Measurements from ENCODE around the gene ALLC. TPM values are rescaled to one million over a fixed set of nuclear protein-coding genes. Genes with fewer than 3 reads are reported as not detected.

ALLC gene
- total RNA-seq, 1 experiment from 2014 or later = not detected

DNA sequence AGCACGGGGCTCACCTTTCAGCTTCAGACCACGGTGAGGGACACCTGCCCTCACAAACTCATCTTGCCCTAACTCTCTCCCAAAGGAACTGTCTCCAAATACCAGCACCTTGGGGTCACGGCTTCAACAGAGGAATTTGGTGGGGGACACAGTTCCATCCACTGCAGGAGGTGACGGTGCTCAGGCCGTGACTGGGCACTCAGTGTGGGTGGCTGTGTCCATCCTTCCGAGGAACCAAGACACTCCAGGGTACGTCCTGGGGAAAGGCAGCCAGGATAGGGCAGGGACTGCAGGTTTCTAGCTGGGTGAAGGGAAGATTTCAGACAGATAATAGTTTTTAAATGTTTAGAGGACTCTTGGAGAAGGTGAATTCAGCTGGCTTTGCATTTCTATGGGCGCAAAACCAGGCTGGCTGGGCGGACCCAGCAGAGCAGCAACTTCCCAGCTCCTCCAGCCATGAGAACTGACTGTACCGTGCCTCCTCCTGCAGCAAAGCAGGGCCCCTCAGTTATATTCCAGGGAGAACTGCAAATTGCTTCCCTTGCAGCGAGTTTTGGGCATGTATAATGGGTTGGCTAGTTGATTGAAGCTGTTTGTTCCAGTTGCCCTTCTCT is 23.9 kb upstream of the ALLC start:
- no TSS peak for BruUV-seq (replicated peaks)
- intact Hi-C loops (cut with micrococcal nuclease) = no loop called here

GRCh38 chr2:3634596-3635121 is 23.3 kb upstream of the ALLC start:
- TF ChIP-seq EZH2 (IDR thresholded peaks at IDR 0.05; ENCODE audit: low read length, unreplicated experiment) = no peak
- TF ChIP-seq EZH2phosphoT487 (IDR thresholded peaks at IDR 0.05; ENCODE audit: borderline replicate concordance, low read length) = no peak
- no peak for TF ChIP-seq CTCF (conservative IDR thresholded peaks at IDR 0.05; ENCODE audit: low read depth, low read length)
- ChIA-PET CTCF (no interaction called here), POLR2A (ENCODE audit: unreplicated experiment) (no interaction called here)
- no TSS peak for BruUV-seq (replicated peaks)
- DNase-seq (no peak), ATAC-seq (no peak)
- intact Hi-C loops (cut with micrococcal nuclease) = no loop called here
- no peak overlapping the region for H3K4me2 ChIP-seq (ENCODE audit: low read length)
- H3K9ac ChIP-seq (ENCODE audit: low read length) = no peak overlapping the region
- no peaks in the 10 kb centered on the region for H3K36me3 ChIP-seq (ENCODE audit: low read depth, low read length)
- no peaks in the 10 kb centered on the region for H3K4me1 ChIP-seq (ENCODE audit: insufficient read depth, low read length)
- H3K4me3 ChIP-seq (ENCODE audit: low read length) = no peak overlapping the region
- H3K27ac ChIP-seq (ENCODE audit: low read length) = no peak overlapping the region
- no peaks in the 10 kb centered on the region for H3F3A ChIP-seq (ENCODE audit: low read length, unreplicated experiment)
- H3K27me3 ChIP-seq (ENCODE audit: low read length) = peaks cover 17% of the 10 kb centered on the region
- no peaks in the 10 kb centered on the region for H4K20me1 ChIP-seq (ENCODE audit: low read length)
- H3K79me2 ChIP-seq (ENCODE audit: low read length) = no peaks in the 10 kb centered on the region
- H2AFZ ChIP-seq (ENCODE audit: low read length) = no peak overlapping the region
- H3K9me2 ChIP-seq (replicated peaks; ENCODE audit: low read length) = no peaks in the 10 kb centered on the region
- no peaks in the 10 kb centered on the region for H3K9me3 ChIP-seq (ENCODE audit: low read length)

More for the DNA sequence above, 23.9 kb upstream of the ALLC start:
- TF ChIP-seq CTCF (conservative IDR thresholded peaks at IDR 0.05; ENCODE audit: low read depth, low read length) (no peak), EZH2phosphoT487 (IDR thresholded peaks at IDR 0.05; ENCODE audit: borderline replicate concordance, low read length) (no peak), EZH2 (IDR thresholded peaks at IDR 0.05; ENCODE audit: low read length, unreplicated experiment) (no peak)
- Histone ChIP-seq H3K9ac (ENCODE audit: low read length) (no peak overlapping the region), H3K27me3 (ENCODE audit: low read length) (peaks cover 17% of the 10 kb centered on the region), H3K36me3 (ENCODE audit: low read depth, low read length) (no peaks in the 10 kb centered on the region), H2AFZ (ENCODE audit: low read length) (no peak overlapping the region), H3K9me2 (replicated peaks; ENCODE audit: low read length) (no peaks in the 10 kb centered on the region), H3K4me2 (ENCODE audit: low read length) (no peak overlapping the region), H3K79me2 (ENCODE audit: low read length) (no peaks in the 10 kb centered on the region), H4K20me1 (ENCODE audit: low read length) (no peaks in the 10 kb centered on the region), H3K9me3 (ENCODE audit: low read length) (no peaks in the 10 kb centered on the region), H3K27ac (ENCODE audit: low read length) (no peak overlapping the region), H3K4me1 (ENCODE audit: insufficient read depth, low read length) (no peaks in the 10 kb centered on the region), H3K4me3 (ENCODE audit: low read length) (no peak overlapping the region), H3F3A (ENCODE audit: low read length, unreplicated experiment) (no peaks in the 10 kb centered on the region)
- DNase-seq = no peak
- ChIA-PET POLR2A (ENCODE audit: unreplicated experiment) (no interaction called here), CTCF (no interaction called here)
- no peak for ATAC-seq

GRCh38 chr2:3635171-3635974 is 22.6 kb upstream of the ALLC start:
- H2AFZ ChIP-seq (ENCODE audit: low read length) = peak overlapping the region; percentile 63; the same call in 1 of the 2 replicates

More at GRCh38 chr2:3635171-3635974, 22.6 kb upstream of the ALLC start:
- CTCF ChIA-PET = no interaction called here
- H3K27me3 ChIP-seq (ENCODE audit: low read length) = peaks cover 17% of the 10 kb centered on the region
- intact Hi-C loops (cut with micrococcal nuclease) = no loop called here
- no peaks in the 10 kb centered on the region for H4K20me1 ChIP-seq (ENCODE audit: low read length)
- H3K4me3 ChIP-seq (ENCODE audit: low read length) = peak overlapping the region; percentile 50
- no peak overlapping the region for H3K27ac ChIP-seq (ENCODE audit: low read length)
- H3F3A ChIP-seq (ENCODE audit: low read length, unreplicated experiment) = no peaks in the 10 kb centered on the region
- no TSS peak for BruUV-seq (replicated peaks)
- H3K4me2 ChIP-seq (ENCODE audit: low read length) = peak overlapping the region; percentile 68
- H3K9me2 ChIP-seq (replicated peaks; ENCODE audit: low read length) = no peaks in the 10 kb centered on the region
- H3K9me3 ChIP-seq (ENCODE audit: low read length) = no peaks in the 10 kb centered on the region
- no peak overlapping the region for H3K9ac ChIP-seq (ENCODE audit: low read length)
- POLR2A ChIA-PET (ENCODE audit: unreplicated experiment) = no interaction called here
- TF ChIP-seq EZH2 (IDR thresholded peaks at IDR 0.05; ENCODE audit: low read length, unreplicated experiment) (no peak), CTCF (conservative IDR thresholded peaks at IDR 0.05; ENCODE audit: low read depth, low read length) (no peak), EZH2phosphoT487 (IDR thresholded peaks at IDR 0.05; ENCODE audit: borderline replicate concordance, low read length) (no peak)
- no peaks in the 10 kb centered on the region for H3K36me3 ChIP-seq (ENCODE audit: low read depth, low read length)
- H3K79me2 ChIP-seq (ENCODE audit: low read length) = no peaks in the 10 kb centered on the region
- no peak for DNase-seq
- peak; percentile 68 for ATAC-seq
- H3K4me1 ChIP-seq (ENCODE audit: insufficient read depth, low read length) = no peaks in the 10 kb centered on the region

All from PC-3 (cell line).